CD14-positive monocyte (primary cell): Measurements from ENCODE around the gene KCNMA1. TPM values are rescaled to one million over a fixed set of nuclear protein-coding genes. Genes with fewer than 3 reads are reported as not detected.

Experiments
- DNase-seq, 3 donors: peaks; one replicate each; pipeline ENCODE4 v3.0.0-alpha.2; 2011 to 2022
- H2AFZ ChIP-seq: 2 replicates; pipeline ENCODE4 v1.6.0; 2012; ENCODE audit warnings: mild to moderate bottlenecking, low read depth, low read length, inconsistent platforms; ENCODE audit not compliant: insufficient read depth, poor library complexity, severe bottlenecking
- H3K27ac ChIP-seq, 2 donors: 1 replicate in 1 of 2; 2 replicates in 1 of 2; pipeline ENCODE4 v1.5.1; 2012 to 2013; ENCODE audit warnings: low read length in 2 of 2, control low read depth in 1 of 2, inconsistent platforms in 1 of 2, low read depth in 1 of 2, mild to moderate bottlenecking in 1 of 2
- H3K27me3 ChIP-seq, 2 donors: one replicate each; pipeline versions ENCODE4 v1.6.0 to v1.6.1; 2011 to 2013; ENCODE audit warnings: low read length in 2 of 2; ENCODE audit not compliant: control insufficient read depth in 2 of 2, insufficient read depth in 2 of 2
- H3K36me3 ChIP-seq, 2 donors: replicated peaks in 1 of 2; 1 replicate in 1 of 2; 2 replicates in 1 of 2; pipeline versions ENCODE4 v1.5.1 to v1.6.1; 2012 to 2013; ENCODE audit warnings: low read length in 2 of 2, control low read depth in 1 of 2, inconsistent platforms in 1 of 2, mild to moderate bottlenecking in 1 of 2; ENCODE audit not compliant: insufficient read depth in 2 of 2, control insufficient read depth in 1 of 2
- H3K4me1 ChIP-seq, 2 donors: 1 replicate in 1 of 2; 2 replicates in 1 of 2; pipeline versions ENCODE4 v1.5.1 to v1.6.1; 2012 to 2013; ENCODE audit warnings: low read length in 2 of 2, control low read depth in 1 of 2, inconsistent platforms in 1 of 2, mild to moderate bottlenecking in 1 of 2, moderate library complexity in 1 of 2; ENCODE audit not compliant: insufficient read depth in 2 of 2, control insufficient read depth in 1 of 2
- H3K4me2 ChIP-seq: replicated peaks from 2 replicates; pipeline ENCODE3; 2012; ENCODE audit warnings: low read length, moderate library complexity, mild to moderate bottlenecking; ENCODE audit not compliant: poor library complexity, severe bottlenecking; ENCODE audit errors: extremely low read depth
- H3K4me3 ChIP-seq, 3 experiments: fragments of 200-600 bp in 1 of 3; sonication (generic) in 1 of 3; replicated peaks in 1 of 3; 1 replicate in 2 of 3; 2 replicates in 1 of 3; pipeline ENCODE4 v1.5.1; 2011 to 2013; ENCODE audit warnings: low read length in 3 of 3, mild to moderate bottlenecking in 3 of 3, control low read depth in 2 of 3, low read depth in 2 of 3, inconsistent platforms in 1 of 3, moderate library complexity in 1 of 3
- H3K79me2 ChIP-seq: 2 replicates; pipeline ENCODE4 v1.6.0; 2012; ENCODE audit warnings: mild to moderate bottlenecking, control low read depth, inconsistent platforms, low read length, moderate library complexity; ENCODE audit not compliant: insufficient read depth
- H3K9ac ChIP-seq: 2 replicates; pipeline ENCODE4 v1.6.0; 2017; ENCODE audit warnings: low read length, mild to moderate bottlenecking; ENCODE audit not compliant: insufficient read depth, poor library complexity, severe bottlenecking
- H3K9me3 ChIP-seq, 2 donors: replicated peaks in 1 of 2; 1 replicate in 1 of 2; 2 replicates in 1 of 2; pipeline versions ENCODE4 v1.5.1 to v1.6.1; 2012 to 2013; ENCODE audit warnings: low read length in 2 of 2, control low read depth in 1 of 2; ENCODE audit not compliant: control insufficient read depth in 1 of 2, insufficient read depth in 1 of 2
- H4K20me1 ChIP-seq: 2 replicates; pipeline ENCODE4 v1.6.0; 2012; ENCODE audit warnings: mild to moderate bottlenecking, low read length, control low read depth, moderate library complexity; ENCODE audit not compliant: insufficient read depth
- H3K27ac Mint-ChIP-seq, 7 donors: one replicate each; pipeline ENCODE4 v1.8.0; 2020; ENCODE audit warnings: mild to moderate bottlenecking in 7 of 7, mixed read lengths in 7 of 7, moderate library complexity in 6 of 7, inconsistent platforms in 2 of 7
- H3K27me3 Mint-ChIP-seq, 3 donors: one replicate each; pipeline ENCODE4 v1.8.0; 2021 to 2022; ENCODE audit warnings: low read depth in 3 of 3, mild to moderate bottlenecking in 3 of 3, mixed read lengths in 3 of 3, moderate library complexity in 3 of 3, inconsistent platforms in 1 of 3
- H3K36me3 Mint-ChIP-seq, 2 donors: one replicate each; pipeline ENCODE4 v1.8.0; 2020; ENCODE audit warnings: mixed read lengths in 2 of 2, inconsistent platforms in 1 of 2, mild to moderate bottlenecking in 1 of 2
- H3K4me1 Mint-ChIP-seq: one replicate; pipeline ENCODE4 v1.8.0; 2020; ENCODE audit warnings: mild to moderate bottlenecking, mixed read lengths
- H3K4me3 Mint-ChIP-seq, 2 donors: one replicate each; pipeline ENCODE4 v1.8.0; 2020; ENCODE audit warnings: mild to moderate bottlenecking in 2 of 2, mixed read lengths in 2 of 2, moderate library complexity in 1 of 2
- H3K9me3 Mint-ChIP-seq, 7 donors: one replicate each; pipeline ENCODE4 v1.8.0; 2020 to 2022; ENCODE audit warnings: mixed read lengths in 7 of 7, mild to moderate bottlenecking in 6 of 7, moderate library complexity in 6 of 7, inconsistent platforms in 2 of 7
- CTCF ChIP-seq: fragments of 200-600 bp; IDR thresholded peaks from one replicate; pipeline ENCODE4 v1.8.0; 2022; ENCODE audit warnings: antibody characterized with exemption, mild to moderate bottlenecking
- WGBS: methylation state at CpG from one replicate; pipeline ENCODE4 v1.1.5; 2013; ENCODE audit warnings: missing lambda C conversion rate; ENCODE audit not compliant: insufficient coverage; 5-methylcytosine and 5-hydroxymethylcytosine counted together
- intact Hi-C, 2 donors: fragments of 100-400 bp; cut with micrococcal nuclease; formaldehyde crosslinking; loops; one replicate each; pipeline versions ENCODE4 v1.15.0 to v1.15.1; 2023
- polyA plus RNA-seq, 3 donors: library from polyadenylated mRNA; depleted of rRNA in 1 of 3; unstranded in 2 of 3; stranded (reverse) in 1 of 3; fragments of 300-500 nt in 2 of 3; fragments of >200 nt in 1 of 3; fragmentation: Illumina TruSeq in 2 of 3; gene quantifications; 1 replicate in 2 of 3; 2 replicates in 1 of 3; pipeline ENCODE4 v1.2.3, GENCODE V29; 2012 to 2021

KCNMA1 gene
- polyA plus RNA-seq, 3 donors = 0.11 to 1.0 TPM; not detected in 1

GRCh38 chr10:77056650-77057049, 581.0 kb downstream of the KCNMA1 start:
- intact Hi-C loops = no loop called here
- Histone ChIP-seq H3K4me2 (no peak overlapping the region), H3K36me3 (no peaks in the 10 kb centered on the region), H3K27me3 (no peaks in the 10 kb centered on the region), H3K79me2 (no peaks in the 10 kb centered on the region), H3K9me3 (no peaks in the 10 kb centered on the region), H2AFZ (no peak overlapping the region), H3K27ac (no peak overlapping the region), H3K9ac (no peak overlapping the region), H3K4me1 (no peaks in the 10 kb centered on the region), H3K4me3 (no peak overlapping the region), H4K20me1 (no peaks in the 10 kb centered on the region)
- no peak for DNase-seq
- H3K27ac Mint-ChIP-seq = no peak overlapping the region
- H3K4me1 Mint-ChIP-seq = no peaks in the 10 kb centered on the region
- no peak for TF ChIP-seq CTCF
- H3K4me3 Mint-ChIP-seq = no peak overlapping the region
- H3K36me3 Mint-ChIP-seq = no peaks in the 10 kb centered on the region
- peaks cover 0 to 4% (median 0%) of the 10 kb centered on the region in 7 donors for H3K9me3 Mint-ChIP-seq
- no CpG with 5 or more reads among the region's 2 CpGs for WGBS
- H3K27me3 Mint-ChIP-seq = peaks cover 3 to 9% (median 4%) of the 10 kb centered on the region in 3 donors

GRCh38 chr10:77052593-77052992, 585.0 kb downstream of the KCNMA1 start:
- Histone ChIP-seq H3K9me3 (no peaks in the 10 kb centered on the region), H3K4me2 (no peak overlapping the region), H3K9ac (no peak overlapping the region), H4K20me1 (no peaks in the 10 kb centered on the region), H3K4me3 (no peak overlapping the region), H3K79me2 (no peaks in the 10 kb centered on the region), H2AFZ (no peak overlapping the region), H3K27ac (no peak overlapping the region), H3K27me3 (no peaks in the 10 kb centered on the region), H3K36me3 (no peaks in the 10 kb centered on the region), H3K4me1 (no peaks in the 10 kb centered on the region)
- H3K36me3 Mint-ChIP-seq = no peaks in the 10 kb centered on the region
- TF ChIP-seq CTCF = no peak
- peaks cover 0 to 4% (median 0%) of the 10 kb centered on the region in 7 donors for H3K9me3 Mint-ChIP-seq
- DNase-seq = no peak
- H3K4me1 Mint-ChIP-seq = no peaks in the 10 kb centered on the region
- no peak overlapping the region for H3K4me3 Mint-ChIP-seq
- H3K27me3 Mint-ChIP-seq = peaks cover 0 to 8% (median 5%) of the 10 kb centered on the region in 3 donors
- WGBS = no CpG with 5 or more reads among the region's 2 CpGs
- intact Hi-C loops = no loop called here
- H3K27ac Mint-ChIP-seq = no peak overlapping the region
